Measurements from ENCODE around the gene FIZ1. TPM values are rescaled to one million over a fixed set of nuclear protein-coding genes. Genes with fewer than 3 reads are reported as not detected.
"Not testable (repeated sequence)": the region's sequence is repeated elsewhere in the genome, so short reads cannot be mapped to it uniquely, and the experiment has no call there.

Gene FIZ1
- total RNA-seq, 1 experiment from 2014 or later = 10.0 TPM

DNA sequence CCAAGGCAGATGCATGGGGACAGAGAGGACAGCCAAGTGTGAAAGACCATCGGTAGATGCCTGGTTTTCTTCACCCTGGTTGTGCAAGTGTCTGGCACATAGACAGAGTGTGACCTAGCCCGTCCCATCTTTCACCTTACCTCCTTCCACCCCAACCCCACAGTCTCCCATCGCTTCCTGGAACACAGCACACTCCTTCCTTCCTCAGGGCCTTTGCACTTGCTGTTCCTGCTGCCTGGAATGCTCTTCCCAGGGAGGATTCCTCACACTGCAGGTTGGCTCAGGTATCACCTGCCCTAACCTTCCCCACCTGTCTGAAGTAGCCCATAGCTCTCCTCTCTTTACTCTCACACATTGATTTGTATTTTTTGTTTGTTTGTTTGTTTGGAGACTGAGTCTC, 3.0 kb downstream of the FIZ1 start:
- no peak for DNase-seq (ENCODE audit: low read depth)

DNA sequence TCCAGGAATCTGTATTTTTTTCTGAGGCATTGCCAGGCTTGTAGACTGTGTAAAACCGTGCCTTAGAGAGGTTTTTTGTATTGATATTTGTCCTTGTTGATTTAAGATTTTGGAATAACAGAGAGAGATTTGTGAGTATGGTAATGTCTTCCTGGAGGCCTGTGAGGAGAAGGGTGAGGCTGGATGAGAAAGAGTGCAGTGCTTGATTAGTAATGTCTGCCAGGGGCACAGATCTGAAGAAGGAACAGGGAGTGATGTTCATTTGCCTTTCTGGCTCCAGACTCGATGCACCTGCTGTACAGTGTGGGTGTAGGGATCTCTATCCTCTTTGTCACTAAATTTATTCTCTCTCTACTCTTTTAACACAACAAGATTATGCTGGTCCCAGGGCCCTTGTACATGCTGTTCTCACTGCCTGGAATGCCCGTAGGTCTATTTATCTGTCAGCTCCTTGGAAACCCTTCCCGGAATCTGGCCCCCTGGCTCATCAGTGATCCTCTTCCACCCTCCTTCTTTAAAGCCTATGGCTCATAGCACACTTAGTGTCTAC, 4.2 kb downstream of the FIZ1 start:
- DNase-seq (ENCODE audit: low read depth) = no peak

DNA sequence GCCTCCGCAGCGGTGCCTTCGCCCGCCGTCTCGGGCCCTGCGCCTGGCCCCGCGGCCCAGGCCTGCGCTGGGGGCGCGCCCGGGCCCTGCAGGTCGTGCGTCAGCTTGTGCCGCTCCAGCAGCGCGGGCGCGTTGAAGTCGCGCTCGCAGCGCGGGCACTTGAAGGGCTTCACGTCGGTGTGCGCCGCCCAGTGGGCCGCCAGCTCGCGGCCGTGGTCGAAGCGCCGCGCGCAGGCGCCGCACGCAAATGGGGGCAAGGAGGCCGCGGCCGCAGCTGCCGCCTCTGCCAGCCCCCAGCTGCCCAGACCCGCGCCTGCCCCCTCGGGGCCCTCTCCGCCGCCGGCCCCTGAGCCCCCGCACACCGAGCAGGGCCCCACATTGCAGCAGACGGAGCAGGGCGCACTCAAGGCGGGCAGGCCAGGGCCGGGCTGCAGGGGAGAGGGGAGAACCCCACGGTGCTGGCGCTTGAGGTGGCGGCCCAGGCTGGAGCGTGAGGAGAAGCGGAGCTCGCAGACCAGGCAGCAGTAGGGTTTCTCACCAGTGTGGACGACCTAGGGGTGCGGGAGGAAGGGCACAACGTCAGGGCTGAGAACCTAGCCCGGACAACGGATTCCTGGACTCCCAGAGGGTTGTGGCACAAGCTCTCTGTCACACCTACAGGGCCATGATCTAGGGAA, 6.1 kb downstream of the FIZ1 start:
- DNase-seq (ENCODE audit: low read depth) = no peak

DNA sequence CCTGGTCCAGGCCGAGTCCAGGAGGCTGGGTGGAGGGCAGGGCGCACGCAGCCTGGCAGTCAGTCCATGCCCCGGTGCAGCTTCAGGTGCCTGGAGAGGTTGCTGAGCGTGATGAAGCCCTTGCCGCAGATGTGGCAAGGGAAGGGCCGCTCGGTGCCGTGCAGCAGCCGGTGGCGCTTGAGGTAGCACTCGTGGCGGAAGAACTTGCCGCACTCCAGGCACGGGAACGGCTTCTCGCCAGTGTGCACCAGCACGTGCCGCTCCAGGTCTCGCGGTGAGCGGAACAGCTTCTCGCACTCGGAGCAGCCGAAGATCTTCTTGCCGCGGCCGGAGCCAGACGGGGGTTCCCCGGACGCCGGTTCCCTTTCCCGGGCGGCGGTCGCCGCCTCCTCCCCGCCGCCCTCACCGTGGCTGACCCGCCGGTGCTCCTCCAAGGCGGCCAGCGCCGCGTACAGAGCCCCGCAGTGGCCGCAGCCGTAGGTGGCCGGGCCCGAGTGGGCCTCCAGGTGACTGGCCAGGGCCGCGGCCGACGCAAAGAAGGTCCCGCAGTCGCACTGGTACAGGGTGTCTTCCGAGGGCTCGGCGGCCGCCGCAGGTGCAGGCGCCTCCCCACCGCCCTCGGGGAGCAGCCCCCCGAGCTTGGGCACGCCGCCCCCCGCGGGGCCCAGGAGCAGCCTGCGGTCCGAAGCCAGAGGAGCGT, 6.8 kb downstream of the FIZ1 start:
- no peak for DNase-seq (ENCODE audit: low read depth)

DNA sequence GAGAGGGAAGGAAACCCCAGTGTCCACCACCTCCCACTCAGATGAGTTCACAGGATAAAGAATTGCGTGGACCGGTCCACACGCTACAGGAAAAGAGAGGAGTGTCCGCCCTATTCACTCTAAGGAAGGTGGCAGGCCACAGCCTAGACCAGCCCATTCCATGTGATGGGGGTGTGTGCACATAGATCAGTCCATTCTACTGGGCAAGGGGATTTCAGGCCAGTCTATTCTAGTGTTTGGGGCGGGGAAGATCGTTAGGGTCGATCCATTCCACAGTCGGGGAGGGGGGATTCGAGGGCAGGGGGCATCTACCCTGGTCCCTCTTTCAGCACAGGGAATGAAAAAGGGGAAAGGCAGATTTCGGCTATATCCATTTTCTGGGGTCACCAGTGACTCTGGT, 7.8 kb downstream of the FIZ1 start:
- DNase-seq (ENCODE audit: low read depth) = no peak

DNA sequence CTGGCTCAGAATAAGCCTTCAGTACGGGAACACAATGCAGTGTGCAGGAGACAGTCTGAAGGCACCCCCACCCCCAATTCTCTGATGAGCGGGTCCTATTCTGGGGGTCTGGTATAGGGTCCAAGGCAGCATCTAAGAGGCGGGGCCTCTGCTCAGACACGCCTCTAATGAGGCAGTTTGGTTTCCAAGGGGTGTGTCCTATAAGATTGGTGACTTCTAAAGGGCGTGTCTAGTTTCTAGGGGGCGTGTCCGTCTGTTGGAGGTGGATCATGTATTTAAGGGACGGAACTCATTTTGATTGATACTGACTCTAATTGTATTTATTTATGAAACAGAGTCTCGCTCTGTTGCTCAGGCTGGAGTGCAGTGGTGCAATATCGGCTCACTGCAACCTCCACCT, 8.7 kb downstream of the FIZ1 start:
- DNase-seq (ENCODE audit: low read depth) = no peak

DNA sequence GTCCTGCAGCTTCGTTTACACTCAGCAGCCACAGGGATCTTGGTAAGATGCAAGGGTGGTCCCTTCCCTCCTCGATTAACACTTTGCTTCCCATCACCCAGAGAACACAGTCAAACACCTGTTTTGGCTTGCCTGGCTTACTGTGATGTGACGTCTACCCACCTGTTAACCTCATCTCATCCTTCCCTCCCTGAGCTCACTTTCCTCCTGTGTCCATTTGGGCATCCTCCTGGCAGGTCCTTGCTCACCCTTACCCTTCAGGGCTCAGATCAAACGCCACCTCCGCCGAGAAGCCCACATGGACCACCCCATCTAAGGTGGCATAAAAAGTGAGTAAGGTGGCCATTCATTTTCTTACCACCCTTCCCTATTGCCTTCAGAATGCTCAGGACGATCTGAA, 9.2 kb downstream of the FIZ1 start:
- DNase-seq (ENCODE audit: low read depth) = no peak

DNA sequence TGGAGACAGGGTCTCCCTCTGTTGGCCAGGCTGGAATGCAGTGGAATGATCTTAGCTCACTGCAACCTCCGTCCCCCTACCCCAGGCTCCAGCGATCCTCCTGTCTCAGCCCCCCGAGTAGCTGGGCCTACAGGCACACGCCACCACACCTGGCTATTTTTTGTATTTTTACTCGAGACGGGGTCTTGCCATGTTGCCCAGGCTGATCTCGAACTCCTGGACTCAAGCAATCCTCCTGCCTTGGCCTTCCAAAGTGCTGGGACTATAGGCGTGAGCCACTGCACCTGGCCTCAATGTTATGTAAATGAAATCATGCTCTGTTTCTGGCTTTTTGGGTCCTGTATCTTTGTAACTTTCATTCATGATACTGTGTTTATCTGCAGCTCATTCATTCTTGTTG, 10.6 kb downstream of the FIZ1 start:
- DNase-seq (ENCODE audit: low read depth) = no peak

DNA sequence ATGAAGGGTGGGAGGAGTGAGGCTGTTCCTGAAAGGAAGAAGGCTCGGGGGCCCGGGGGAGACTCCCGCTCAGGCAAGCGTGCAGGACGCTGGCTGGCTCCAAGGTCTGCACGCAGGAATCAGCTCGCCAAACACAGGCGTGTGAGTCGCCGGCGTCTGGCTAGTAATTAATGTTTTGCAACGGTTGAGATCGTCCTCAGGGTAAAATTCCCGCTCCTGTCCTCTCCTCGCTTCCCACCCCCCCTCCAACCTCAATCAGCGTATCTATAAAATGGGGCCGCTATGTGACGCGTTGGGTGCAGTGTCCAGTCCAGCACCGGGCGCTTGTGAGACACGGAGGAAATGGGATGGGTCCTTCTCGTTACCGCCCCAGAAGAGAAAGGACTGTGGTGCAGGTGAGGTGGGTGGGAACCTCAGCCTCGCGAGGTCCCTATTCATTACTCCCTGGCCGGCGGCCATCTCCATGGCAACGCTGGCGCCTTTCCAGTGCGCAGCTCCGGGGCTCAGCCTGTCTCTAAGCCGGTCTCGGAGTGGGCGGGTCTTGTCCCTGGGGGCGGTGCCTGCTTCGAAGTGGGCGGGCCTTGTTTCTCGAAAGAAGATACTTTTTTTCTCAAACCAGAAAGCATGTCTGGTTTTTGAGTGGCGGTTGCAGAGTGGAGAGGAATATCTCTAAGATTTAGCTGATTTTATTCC, 12.2 kb downstream of the FIZ1 start:
- DNase-seq (ENCODE audit: low read depth) = peak; percentile 74

DNA sequence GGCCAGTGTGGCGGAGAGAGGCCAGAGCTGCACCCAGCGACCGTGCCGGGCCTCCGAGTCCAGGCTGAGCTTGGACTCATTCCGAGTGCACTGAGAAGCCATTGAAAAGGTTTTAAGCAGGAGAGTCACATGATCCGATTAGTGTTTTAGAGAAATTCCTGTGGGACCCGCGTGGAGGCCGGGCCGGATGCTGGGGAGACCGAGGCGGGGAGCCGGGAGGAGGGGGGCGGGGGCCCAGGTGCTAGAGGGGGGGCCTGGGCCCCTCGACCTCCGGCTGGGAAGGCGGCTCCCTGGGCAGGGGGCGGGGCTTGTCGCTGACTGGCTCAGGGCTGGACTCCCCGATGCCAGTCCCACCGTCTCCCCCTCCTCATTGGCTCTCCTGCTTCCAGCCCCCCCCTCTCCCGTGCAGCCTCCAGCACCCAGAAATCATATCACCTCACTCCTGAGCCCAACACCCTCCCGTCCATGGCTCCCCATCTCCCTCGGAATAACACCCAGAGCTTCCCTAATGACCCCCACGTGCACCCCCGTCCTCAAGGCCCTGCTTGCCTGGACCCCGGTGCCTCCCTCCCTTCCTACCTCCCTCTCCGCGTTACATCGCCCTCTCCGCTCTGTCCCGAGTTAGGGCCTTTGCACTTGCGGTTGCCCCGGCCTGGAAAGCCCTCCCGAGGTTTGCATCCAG, 13.5 kb downstream of the FIZ1 start:
- no peak for DNase-seq (ENCODE audit: low read depth)

DNA sequence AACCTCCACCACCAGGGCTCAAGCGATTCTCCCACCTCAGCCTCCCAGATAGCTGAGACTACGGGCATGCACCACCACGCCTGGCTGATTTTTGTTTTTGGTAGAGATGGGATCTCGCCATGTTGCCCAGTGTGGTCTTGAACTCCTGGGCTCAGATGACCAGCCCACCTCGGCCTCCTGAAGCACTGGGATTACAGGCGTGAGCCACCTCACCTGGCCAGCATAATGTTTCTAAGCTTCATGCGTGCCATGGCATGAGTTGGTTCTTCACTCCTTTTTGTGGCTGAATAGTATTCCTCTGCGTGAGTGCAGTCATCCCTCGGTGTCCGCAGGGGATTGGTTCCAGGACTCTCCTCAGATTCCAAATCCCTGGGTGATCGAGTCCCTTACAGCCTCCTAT, 14.4 kb downstream of the FIZ1 start:
- no peak for DNase-seq (ENCODE audit: low read depth)

DNA sequence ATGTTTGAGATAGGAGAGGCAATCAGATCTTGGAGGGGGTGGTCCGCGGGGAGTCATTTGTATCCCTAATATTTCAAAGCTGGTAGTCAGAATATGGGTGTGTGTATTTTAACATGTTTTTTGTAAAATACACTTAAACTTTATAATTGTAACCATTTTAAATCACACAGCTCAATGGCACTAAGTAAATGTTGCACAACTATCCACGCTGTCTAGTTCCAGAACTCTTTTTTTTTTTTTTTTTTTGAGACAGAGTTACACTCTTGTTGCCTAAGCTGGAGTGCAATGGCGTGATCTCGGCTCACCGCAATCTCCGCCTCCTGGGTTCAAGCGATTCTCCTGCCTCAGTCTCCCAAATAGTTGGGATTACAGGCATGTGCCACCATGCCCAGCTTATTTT, 15.4 kb downstream of the FIZ1 start:
- not testable (repeated sequence) for DNase-seq (ENCODE audit: low read depth)

DNA sequence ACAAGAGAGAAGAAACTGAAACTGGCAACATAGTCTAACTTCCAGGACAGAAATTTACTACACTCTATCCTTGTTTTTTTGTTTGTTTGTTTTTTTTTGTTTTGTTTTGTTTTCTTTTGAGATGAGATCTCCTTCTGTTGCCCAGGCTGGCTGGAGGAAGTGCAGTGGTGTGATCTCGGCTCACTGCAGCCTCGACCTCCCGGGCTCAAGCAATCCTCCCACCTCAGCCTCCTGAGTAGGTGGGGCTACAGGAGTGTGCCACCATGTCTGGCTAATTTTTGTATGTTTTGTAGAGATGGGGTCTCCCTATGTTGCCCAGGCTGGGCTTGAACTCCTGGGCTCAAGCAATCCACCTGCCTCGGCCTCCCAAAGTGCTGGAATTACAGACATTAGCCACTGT, 17.0 kb downstream of the FIZ1 start:
- DNase-seq (ENCODE audit: low read depth) = not testable (repeated sequence)

DNA sequence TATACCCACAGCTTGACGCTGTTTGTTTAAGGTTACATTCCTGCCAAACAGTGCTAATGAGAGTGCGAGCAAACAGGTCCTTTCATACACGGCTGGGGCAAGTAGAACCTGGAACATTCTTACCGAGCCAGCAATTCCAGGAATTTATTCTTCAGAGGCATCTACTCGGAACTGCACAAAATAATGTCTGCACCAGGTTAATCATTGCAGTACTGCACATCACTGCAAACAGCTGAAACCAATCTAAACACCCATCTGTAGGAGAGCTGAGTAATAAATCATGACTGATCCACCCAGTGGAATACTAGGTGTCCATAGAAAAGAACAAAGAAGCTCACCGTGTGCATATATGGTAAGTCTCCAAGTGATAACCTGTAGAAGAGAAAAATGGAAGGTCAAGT, 17.5 kb downstream of the FIZ1 start:
- DNase-seq (ENCODE audit: low read depth) = no peak

DNA sequence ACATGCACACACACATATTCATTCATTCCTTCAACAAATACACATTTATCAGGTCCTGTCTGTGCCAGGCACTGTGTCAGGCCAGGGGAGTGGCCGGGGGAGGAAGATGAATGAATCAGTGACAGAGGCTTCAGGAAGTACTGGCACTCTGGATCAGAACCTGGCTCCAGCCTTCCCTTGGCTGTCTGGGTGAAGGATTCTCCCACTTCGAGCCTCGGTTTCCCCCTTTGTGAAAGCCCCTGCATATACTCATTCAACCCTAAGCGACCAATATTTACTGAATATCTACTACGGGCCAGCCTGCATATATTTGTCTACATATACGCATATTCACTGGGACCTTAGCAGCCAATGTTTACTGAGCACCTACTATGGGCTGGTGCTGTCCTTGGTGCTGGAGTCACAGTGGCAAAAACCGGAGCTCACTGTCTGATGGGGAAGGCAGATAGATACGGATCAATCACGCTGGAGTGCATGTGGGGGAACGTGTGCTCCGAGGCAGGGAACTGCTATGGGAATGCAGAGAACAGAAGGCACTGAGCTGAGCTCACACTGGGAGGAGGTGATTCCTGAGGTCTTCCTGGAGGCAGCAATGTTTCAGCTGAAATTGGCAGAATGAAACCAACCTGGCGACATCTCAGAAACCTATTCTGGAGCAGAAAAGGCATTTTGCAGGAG, 18.0 kb downstream of the FIZ1 start:
- DNase-seq (ENCODE audit: low read depth) = no peak

DNA sequence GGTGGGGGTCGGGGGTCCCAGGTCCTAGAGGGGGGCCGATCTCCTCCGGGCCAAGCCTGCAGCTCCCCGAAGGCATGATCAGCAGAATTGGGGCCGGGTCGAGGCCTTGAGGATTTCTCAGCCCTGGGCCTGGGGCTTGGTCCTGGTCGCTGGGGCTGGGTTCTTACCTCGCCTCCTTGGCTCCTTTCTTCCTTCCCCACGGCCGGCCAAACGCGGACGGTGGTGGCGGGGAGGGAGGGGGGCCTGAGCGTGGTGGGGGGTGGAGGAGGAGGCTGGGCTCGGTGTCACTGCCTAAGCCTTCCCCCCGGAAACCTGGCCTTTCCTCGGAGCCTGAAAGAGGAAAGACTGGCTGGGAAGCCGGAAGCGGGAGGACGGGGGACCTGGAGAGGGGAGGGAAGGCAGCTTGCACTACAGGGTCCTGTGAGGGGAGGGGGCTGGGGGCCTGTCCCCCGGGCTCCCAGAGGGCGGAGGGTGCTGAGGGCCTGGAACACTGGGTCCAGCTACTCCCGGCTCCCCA, 18.6 kb downstream of the FIZ1 start, which contains the start of gene ZNF579:
Gene ZNF579 (minus strand): TSS at position 221 of the 517 bp plus-strand sequence. CDS start 1,209 bp downstream, outside the sequence.
- peak; percentile 76 for DNase-seq (ENCODE audit: low read depth)

DNA sequence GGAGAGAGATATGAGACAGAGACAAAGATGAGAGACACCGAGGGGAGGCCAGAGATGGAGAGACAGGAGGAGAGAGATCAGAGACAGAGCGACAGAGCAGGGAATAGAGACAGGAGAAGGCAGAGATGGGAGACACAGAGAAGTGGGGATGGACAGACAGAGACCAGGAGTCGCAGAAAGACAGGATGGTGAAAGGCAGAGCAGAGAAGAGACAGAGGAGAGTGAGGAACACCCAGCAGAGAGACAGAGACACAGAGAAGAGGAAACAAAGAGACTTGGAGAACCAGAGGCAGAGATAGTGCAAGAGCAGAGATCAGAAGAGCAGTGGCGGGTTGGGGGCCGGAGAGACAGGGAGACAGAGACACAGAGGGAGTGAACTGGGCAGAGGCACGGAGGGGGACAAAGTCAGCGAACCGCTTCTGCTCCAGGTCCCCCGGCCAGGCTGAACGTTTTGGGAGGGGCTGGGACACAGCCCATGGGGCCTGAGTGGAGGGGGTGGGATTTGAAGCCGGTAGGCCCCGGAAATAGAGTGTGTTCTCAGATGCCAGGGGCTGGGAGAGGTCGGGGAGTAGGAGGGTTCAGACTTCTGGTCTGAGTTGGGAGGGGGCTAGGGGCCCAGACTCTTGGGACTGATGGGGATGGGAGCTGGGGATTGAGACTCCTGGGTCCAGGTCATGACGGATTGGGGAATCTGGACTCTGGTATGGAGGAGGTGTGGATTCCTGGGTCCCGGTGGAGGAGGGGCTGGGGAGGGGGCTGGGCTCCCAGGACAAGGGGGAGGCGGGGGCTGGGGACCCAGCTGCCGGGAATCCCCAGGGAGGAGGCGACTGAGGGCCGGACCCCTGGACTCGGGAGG, 19.3 kb downstream of the FIZ1 start:
- DNase-seq (ENCODE audit: low read depth) = no peak

DNA sequence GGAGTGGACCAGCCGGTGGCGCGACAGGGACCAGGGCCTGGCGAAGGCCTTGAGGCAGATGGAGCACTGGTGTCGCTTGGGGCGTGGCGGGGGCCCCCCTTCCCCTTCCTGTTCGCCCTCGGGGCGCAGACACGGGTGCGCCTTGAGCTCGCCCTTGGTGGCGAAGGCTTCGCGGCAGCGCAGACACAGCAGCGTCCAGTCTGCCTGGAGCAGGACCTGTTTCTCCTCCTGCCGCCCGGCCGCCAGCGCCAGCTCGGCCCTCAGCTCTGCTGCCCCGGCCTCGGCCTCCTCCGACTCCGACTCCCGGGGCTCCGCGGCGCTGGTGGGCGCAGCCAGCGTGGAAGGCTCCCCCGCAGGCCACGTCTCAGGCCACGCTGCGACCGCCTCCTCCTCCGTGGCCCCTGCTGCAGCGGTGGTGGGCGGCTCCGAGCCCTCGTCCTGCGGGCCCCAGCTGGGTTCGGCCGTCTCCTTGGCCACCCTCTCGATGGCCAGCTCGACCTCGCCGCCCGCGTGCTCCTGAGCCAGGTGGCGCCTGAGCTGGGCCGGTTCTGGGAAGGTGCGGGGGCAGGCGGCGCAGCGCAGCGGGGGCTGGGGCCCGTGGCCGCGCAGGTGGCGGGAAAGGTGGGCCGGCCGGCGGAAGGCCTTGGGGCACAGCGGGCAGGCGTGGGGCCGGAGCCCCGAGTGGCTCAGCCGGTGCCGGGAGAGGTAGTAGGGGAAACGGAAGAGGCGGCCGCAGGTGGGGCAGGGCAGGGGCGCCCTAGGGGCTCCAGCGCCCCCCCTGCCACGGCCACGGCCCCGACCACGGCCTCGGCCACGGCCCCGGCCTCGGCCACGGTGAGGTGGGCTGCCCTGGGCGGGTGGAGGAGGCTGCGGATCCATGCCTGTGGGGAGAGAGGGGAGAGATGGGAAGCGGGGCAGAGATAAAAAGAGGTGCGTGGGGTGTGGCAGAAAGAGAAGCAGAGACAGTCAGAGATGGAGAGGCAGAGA, 20.3 kb downstream of the FIZ1 start:
- DNase-seq (ENCODE audit: low read depth) = no peak
